ENCODE results near the gene FNDC3B. TPM values are rescaled to one million over a fixed set of nuclear protein-coding genes. Genes with fewer than 3 reads are reported as not detected.

FNDC3B gene
- total RNA-seq, 1 donor from 2014 or later = 29.0 TPM

- Mint-ChIP-seq H3K27me3 (ENCODE audit: insufficient read depth) (no peaks in the 10 kb centered on the region), H3K27ac (no peak overlapping the region), H3K4me1 (ENCODE audit: low read depth) (peaks cover 53% of the 10 kb centered on the region), H3K9me3 (no peaks in the 10 kb centered on the region), H3K4me3 (no peak overlapping the region), H3K36me3 (ENCODE audit: low read depth) (peaks cover 22% of the 10 kb centered on the region)
- DNase-seq (ENCODE audit: low spot score) = no peak
- intact Hi-C loops (cut with micrococcal nuclease) = no loop called here
Measured at GRCh38 chr3:172110127-172110779, 70.9 kb downstream of the FNDC3B start.

DNA sequence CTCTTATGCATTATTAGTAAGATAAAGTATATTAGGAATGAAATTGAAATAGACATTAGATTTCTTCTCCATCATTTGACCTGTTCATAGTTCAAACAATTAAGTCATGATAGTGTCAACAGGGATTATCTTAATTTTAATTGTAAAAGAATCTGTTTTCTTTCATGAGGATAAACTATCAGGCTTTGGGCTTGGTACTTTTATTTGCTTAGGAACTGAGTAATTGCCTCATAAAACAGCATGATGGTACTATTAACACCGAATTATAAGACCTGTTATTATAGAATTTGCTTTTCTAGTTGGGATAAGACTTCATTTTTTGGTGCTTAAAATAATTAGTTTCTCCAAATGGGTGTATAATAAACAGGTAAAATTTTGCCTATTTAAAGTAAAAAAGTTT lies 71.8 kb downstream of the FNDC3B start:
- DNase-seq (ENCODE audit: low spot score) = no peak
- Mint-ChIP-seq H3K27me3 (ENCODE audit: insufficient read depth) (no peaks in the 10 kb centered on the region), H3K27ac (no peak overlapping the region), H3K4me3 (no peak overlapping the region), H3K4me1 (ENCODE audit: low read depth) (peaks cover 48% of the 10 kb centered on the region), H3K36me3 (ENCODE audit: low read depth) (peaks cover 20% of the 10 kb centered on the region), H3K9me3 (no peaks in the 10 kb centered on the region)
- intact Hi-C loops (cut with micrococcal nuclease) = no loop called here

GRCh38 chr3:172112078-172112733 lies 72.8 kb downstream of the FNDC3B start:
- Mint-ChIP-seq H3K36me3 (ENCODE audit: low read depth) (peaks cover 22% of the 10 kb centered on the region), H3K27ac (no peak overlapping the region), H3K9me3 (no peaks in the 10 kb centered on the region), H3K4me1 (ENCODE audit: low read depth) (peaks cover 37% of the 10 kb centered on the region), H3K27me3 (ENCODE audit: insufficient read depth) (no peaks in the 10 kb centered on the region), H3K4me3 (no peak overlapping the region)
- DNase-seq (ENCODE audit: low spot score) = no peak
- intact Hi-C loops (cut with micrococcal nuclease) = no loop called here

GRCh38 chr3:172112734-172113120 lies 73.3 kb downstream of the FNDC3B start:
- Mint-ChIP-seq H3K36me3 (ENCODE audit: low read depth) (peaks cover 20% of the 10 kb centered on the region), H3K27me3 (ENCODE audit: insufficient read depth) (no peaks in the 10 kb centered on the region), H3K4me3 (no peak overlapping the region), H3K4me1 (ENCODE audit: low read depth) (peaks cover 32% of the 10 kb centered on the region), H3K27ac (no peak overlapping the region), H3K9me3 (no peaks in the 10 kb centered on the region)
- no peak for DNase-seq (ENCODE audit: low spot score)
- intact Hi-C loops (cut with micrococcal nuclease) = no loop called here

- peaks cover 22% of the 10 kb centered on the region for H3K4me1 Mint-ChIP-seq (ENCODE audit: low read depth)
- no peak for DNase-seq (ENCODE audit: low spot score)
- intact Hi-C loops (cut with micrococcal nuclease) = no loop called here
- no peaks in the 10 kb centered on the region for H3K27me3 Mint-ChIP-seq (ENCODE audit: insufficient read depth)
- no peak overlapping the region for H3K4me3 Mint-ChIP-seq
- H3K9me3 Mint-ChIP-seq = no peaks in the 10 kb centered on the region
- H3K27ac Mint-ChIP-seq = no peak overlapping the region
- H3K36me3 Mint-ChIP-seq (ENCODE audit: low read depth) = peaks cover 28% of the 10 kb centered on the region
Measured at GRCh38 chr3:172113710-172114109, 74.3 kb downstream of the FNDC3B start.

- Mint-ChIP-seq H3K27ac (no peak overlapping the region), H3K9me3 (no peaks in the 10 kb centered on the region), H3K36me3 (ENCODE audit: low read depth) (peaks cover 22% of the 10 kb centered on the region), H3K4me1 (ENCODE audit: low read depth) (peaks cover 11% of the 10 kb centered on the region), H3K4me3 (no peak overlapping the region), H3K27me3 (ENCODE audit: insufficient read depth) (no peaks in the 10 kb centered on the region)
- no peak for DNase-seq (ENCODE audit: low spot score)
- intact Hi-C loops (cut with micrococcal nuclease) = no loop called here
Measured at GRCh38 chr3:172115059-172115458, 75.7 kb downstream of the FNDC3B start.

DNA sequence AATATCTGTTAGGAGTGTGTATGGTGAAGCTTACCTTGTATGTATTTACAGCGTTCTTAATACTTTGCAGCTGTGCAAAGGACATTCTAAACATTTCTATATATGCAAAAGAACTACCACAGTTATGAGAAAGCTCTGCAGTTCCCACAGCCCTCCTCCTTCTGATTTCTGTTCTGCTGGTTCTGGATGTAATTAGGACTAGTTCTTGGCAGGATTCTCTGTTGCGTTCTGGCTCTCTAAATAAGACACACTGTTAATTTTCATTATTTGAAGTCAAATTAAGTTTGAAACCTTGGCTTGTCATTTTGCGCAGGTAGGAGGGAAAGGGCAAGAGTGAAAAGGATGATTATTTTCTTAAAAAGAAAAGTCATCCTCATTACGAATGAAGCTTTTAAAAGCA lies 76.4 kb downstream of the FNDC3B start:
- no peak overlapping the region for H3K4me3 Mint-ChIP-seq
- H3K9me3 Mint-ChIP-seq = no peaks in the 10 kb centered on the region
- peaks cover 24% of the 10 kb centered on the region for H3K36me3 Mint-ChIP-seq (ENCODE audit: low read depth)
- no peak overlapping the region for H3K27ac Mint-ChIP-seq
- no peak for DNase-seq (ENCODE audit: low spot score)
- no peaks in the 10 kb centered on the region for H3K27me3 Mint-ChIP-seq (ENCODE audit: insufficient read depth)
- intact Hi-C loops (cut with micrococcal nuclease) = no loop called here
- H3K4me1 Mint-ChIP-seq (ENCODE audit: low read depth) = peaks cover 6% of the 10 kb centered on the region

- H3K9me3 Mint-ChIP-seq = no peaks in the 10 kb centered on the region
- H3K36me3 Mint-ChIP-seq (ENCODE audit: low read depth) = peaks cover 23% of the 10 kb centered on the region
- no peak overlapping the region for H3K27ac Mint-ChIP-seq
- peaks cover 6% of the 10 kb centered on the region for H3K4me1 Mint-ChIP-seq (ENCODE audit: low read depth)
- DNase-seq (ENCODE audit: low spot score) = no peak
- no peaks in the 10 kb centered on the region for H3K27me3 Mint-ChIP-seq (ENCODE audit: insufficient read depth)
- no peak overlapping the region for H3K4me3 Mint-ChIP-seq
- intact Hi-C loops (cut with micrococcal nuclease) = no loop called here
Measured at GRCh38 chr3:172118019-172118418, 78.6 kb downstream of the FNDC3B start.

- Mint-ChIP-seq H3K27me3 (ENCODE audit: insufficient read depth) (no peaks in the 10 kb centered on the region), H3K9me3 (no peaks in the 10 kb centered on the region), H3K4me3 (no peak overlapping the region), H3K36me3 (ENCODE audit: low read depth) (peaks cover 20% of the 10 kb centered on the region), H3K4me1 (ENCODE audit: low read depth) (peaks cover 6% of the 10 kb centered on the region), H3K27ac (no peak overlapping the region)
- intact Hi-C loops (cut with micrococcal nuclease) = no loop called here
- DNase-seq (ENCODE audit: low spot score) = no peak
Measured at GRCh38 chr3:172119266-172119969, 80.0 kb downstream of the FNDC3B start.

DNA sequence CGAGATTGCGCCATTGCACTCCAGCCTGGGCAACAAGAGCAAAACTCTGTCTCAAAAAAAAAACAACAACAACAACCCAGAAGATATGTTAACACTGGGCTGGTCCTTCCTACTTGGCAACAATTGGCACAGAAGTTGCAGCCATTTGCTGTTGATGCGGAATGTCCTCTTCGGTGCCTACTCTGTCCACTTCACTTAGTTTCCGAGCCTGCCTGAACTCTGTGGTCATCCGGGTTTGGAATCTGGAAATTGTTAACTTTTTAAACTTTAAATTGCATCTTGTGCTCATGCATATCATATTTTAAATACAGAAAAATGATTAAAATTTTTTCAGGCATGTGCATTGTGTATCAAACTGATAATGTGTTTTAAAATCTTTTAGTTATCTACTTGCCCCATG lies 81.5 kb downstream of the FNDC3B start:
- no peaks in the 10 kb centered on the region for H3K9me3 Mint-ChIP-seq
- no peaks in the 10 kb centered on the region for H3K27me3 Mint-ChIP-seq (ENCODE audit: insufficient read depth)
- no peak overlapping the region for H3K4me3 Mint-ChIP-seq
- H3K36me3 Mint-ChIP-seq (ENCODE audit: low read depth) = peaks cover 25% of the 10 kb centered on the region
- peaks cover 4% of the 10 kb centered on the region for H3K4me1 Mint-ChIP-seq (ENCODE audit: low read depth)
- no peak overlapping the region for H3K27ac Mint-ChIP-seq
- intact Hi-C loops (cut with micrococcal nuclease) = no loop called here
- no peak for DNase-seq (ENCODE audit: low spot score)

- Mint-ChIP-seq H3K27ac (no peak overlapping the region), H3K27me3 (ENCODE audit: insufficient read depth) (no peaks in the 10 kb centered on the region), H3K4me1 (ENCODE audit: low read depth) (peaks cover 15% of the 10 kb centered on the region), H3K4me3 (no peak overlapping the region), H3K36me3 (ENCODE audit: low read depth) (peaks cover 34% of the 10 kb centered on the region), H3K9me3 (no peaks in the 10 kb centered on the region)
- DNase-seq (ENCODE audit: low spot score) = no peak
- intact Hi-C loops (cut with micrococcal nuclease) = no loop called here
Measured at GRCh38 chr3:172121981-172122380, 82.6 kb downstream of the FNDC3B start.

- H3K9me3 Mint-ChIP-seq = no peaks in the 10 kb centered on the region
- peaks cover 24% of the 10 kb centered on the region for H3K36me3 Mint-ChIP-seq (ENCODE audit: low read depth)
- H3K4me1 Mint-ChIP-seq (ENCODE audit: low read depth) = peaks cover 20% of the 10 kb centered on the region
- DNase-seq (ENCODE audit: low spot score) = no peak
- intact Hi-C loops (cut with micrococcal nuclease) = no loop called here
- H3K27ac Mint-ChIP-seq = no peak overlapping the region
- no peak overlapping the region for H3K4me3 Mint-ChIP-seq
- no peaks in the 10 kb centered on the region for H3K27me3 Mint-ChIP-seq (ENCODE audit: insufficient read depth)
Measured at GRCh38 chr3:172124271-172124670, 84.9 kb downstream of the FNDC3B start.

- H3K4me1 Mint-ChIP-seq (ENCODE audit: low read depth) = peaks cover 28% of the 10 kb centered on the region
- H3K4me3 Mint-ChIP-seq = no peak overlapping the region
- H3K27ac Mint-ChIP-seq = no peak overlapping the region
- H3K27me3 Mint-ChIP-seq (ENCODE audit: insufficient read depth) = no peaks in the 10 kb centered on the region
- H3K9me3 Mint-ChIP-seq = no peaks in the 10 kb centered on the region
- peaks cover 30% of the 10 kb centered on the region for H3K36me3 Mint-ChIP-seq (ENCODE audit: low read depth)
- intact Hi-C loops (cut with micrococcal nuclease) = no loop called here
- DNase-seq (ENCODE audit: low spot score) = no peak
Measured at GRCh38 chr3:172125053-172125452, 85.7 kb downstream of the FNDC3B start.

Measured in activated T-helper 1 cell treated with anti-CD3 and anti-CD28 coated beads, Interleukin-12 subunit alpha, Interleukin-12 subunit beta, Interleukin-2, Interleukin-4 antibody, amounts not matched to agents 30 ng/mL and 10 ng/mL and 1 ng/mL, durations not matched to agents 14 hours and 24 hours and 36 hours (primary cell).